Left kidney (tissue), 2 donors: Measurements from ENCODE around the gene DOHH. TPM values are rescaled to one million over a fixed set of nuclear protein-coding genes. Genes with fewer than 3 reads are reported as not detected.

Experiments used
- DNase-seq: peaks from one replicate; pipeline ENCODE4 v3.0.0-alpha.2; 2013
- polyA plus RNA-seq: library from polyadenylated mRNA; unstranded; fragments of 120-200 nt; gene quantifications from one replicate; pipeline ENCODE4 v1.2.1, GENCODE V29; 2013; ENCODE audit not compliant: insufficient read length

DOHH gene
- polyA plus RNA-seq, 1 donor: 5.2 TPM

DNA sequence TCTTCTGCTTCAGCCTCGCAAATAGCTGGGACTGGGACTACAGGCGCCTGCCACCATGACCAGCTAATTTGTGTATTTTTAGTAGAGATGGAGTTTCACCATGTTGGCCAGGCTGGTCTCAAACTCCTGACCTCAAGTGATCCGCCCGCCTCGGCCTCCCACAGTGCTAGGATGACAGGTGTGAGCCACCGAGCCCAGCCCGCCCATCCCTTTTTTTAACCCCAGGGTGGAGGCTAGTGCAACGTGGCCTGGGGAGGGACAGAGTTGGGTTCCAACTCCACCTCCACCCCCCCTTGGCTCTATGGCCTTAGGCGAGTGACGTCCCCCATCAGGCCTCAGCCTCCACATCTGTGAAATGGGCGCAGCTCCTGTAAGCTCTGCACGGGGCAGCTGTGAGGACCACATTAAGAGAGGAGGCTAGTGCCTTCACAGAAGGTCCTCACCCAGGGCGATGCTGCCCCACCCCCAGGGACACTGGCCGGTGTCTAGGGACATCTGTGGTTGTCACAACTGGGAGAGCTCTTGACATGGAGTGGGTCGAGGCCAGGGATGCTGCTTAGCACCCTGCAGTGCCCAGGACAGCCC, 57.9 kb downstream of the DOHH start:
- no peak for DNase-seq

- no peak for DNase-seq
Measured at GRCh38 chr19:3441986-3442329, 58.5 kb downstream of the DOHH start.

DNA sequence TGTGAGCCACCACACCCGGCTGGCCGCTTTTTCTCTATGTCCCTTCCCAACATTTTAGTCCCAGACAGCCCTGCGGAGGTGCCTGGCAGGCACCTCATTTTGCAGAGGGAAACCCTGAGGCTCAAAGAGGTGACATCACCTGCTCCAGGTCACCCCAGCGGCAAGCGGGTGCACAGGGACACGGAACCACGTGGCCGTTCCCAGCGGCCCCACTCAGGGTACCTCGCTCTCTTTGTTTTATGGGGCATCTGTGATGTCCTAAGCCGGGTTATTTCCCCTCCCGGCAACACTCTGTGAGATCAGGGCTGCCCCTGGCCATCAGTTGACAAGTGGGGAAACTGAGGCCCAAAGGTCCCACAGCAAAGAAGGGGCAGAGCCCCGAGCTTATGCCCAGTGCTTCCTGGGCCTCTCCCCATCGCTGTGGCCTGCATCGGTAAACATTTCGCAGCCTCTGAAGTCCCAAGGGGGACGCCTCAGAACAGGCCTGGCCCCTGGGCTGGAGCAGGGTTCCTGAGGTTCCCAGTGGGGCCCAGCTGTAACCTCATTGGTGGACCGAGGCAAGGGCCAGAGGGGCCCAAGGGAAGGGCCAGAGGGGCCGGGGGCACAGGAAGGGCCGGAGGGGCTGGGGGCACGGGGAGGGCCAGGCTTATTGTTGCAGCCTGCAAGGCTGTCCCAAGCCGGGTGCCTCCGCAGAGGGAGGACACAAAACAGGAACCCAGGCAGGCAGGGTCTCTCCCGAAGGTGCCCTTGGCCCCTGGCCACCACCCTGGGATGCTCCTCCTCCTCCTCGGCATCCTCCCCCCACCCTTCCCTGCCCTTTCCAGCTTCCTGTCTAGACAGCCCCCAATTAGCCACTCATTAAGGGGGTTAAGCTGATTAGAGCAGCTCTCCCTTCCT, 59.1 kb downstream of the DOHH start:
- no peak for DNase-seq

Other genes with a start within 250 kb of the DOHH start
- gene NFIC, start 134.1 kb downstream of the DOHH start, polyA plus RNA-seq: 20.0 TPM
- gene SMIM24, start 20.1 kb downstream of the DOHH start, polyA plus RNA-seq: 446 TPM
- not detected for gene SMIM44, start 17.2 kb downstream of the DOHH start, polyA plus RNA-seq
- 46.7 TPM for gene FZR1, start 5.6 kb upstream of the DOHH start, polyA plus RNA-seq
- 5.1 TPM for gene TEKTIP1, start 38.5 kb upstream of the DOHH start, polyA plus RNA-seq
- gene MFSD12, start 56.9 kb upstream of the DOHH start, polyA plus RNA-seq: 55.8 TPM
- 76.6 TPM for gene HMG20B, start 72.3 kb upstream of the DOHH start, polyA plus RNA-seq
- gene GIPC3, start 84.8 kb upstream of the DOHH start, polyA plus RNA-seq: 1.9 TPM
- gene TBXA2R, start 106.2 kb upstream of the DOHH start, polyA plus RNA-seq: 2.2 TPM
- 23.2 TPM for gene CACTIN, start 126.1 kb upstream of the DOHH start, polyA plus RNA-seq
- gene PIP5K1C, start 199.8 kb upstream of the DOHH start, polyA plus RNA-seq: 21.1 TPM
- 7.5 TPM for gene TJP3, start 207.7 kb upstream of the DOHH start, polyA plus RNA-seq